ENCODE results near the gene PCGF1. TPM values are rescaled to one million over a fixed set of nuclear protein-coding genes. Genes with fewer than 3 reads are reported as not detected.
A peak's percentile ranks its signal among the peaks of the same experiment; 100 is the strongest.

The PCGF1 gene
- total and polyA plus RNA-seq, 9 of the 15 experiments (the other 6 are each of a cell fraction or from before 2014, with no cell fraction given) = 20.3 to 45.7 (median 29.3) TPM

- no peak for TF ChIP-seq ZNF407 (IDR thresholded peaks at IDR 0.05; ENCODE audit: low read depth)
- no peak for TF ChIP-seq ZNF280A (IDR thresholded peaks at IDR 0.05; ENCODE audit: low read depth, partially characterized antibody)
- no peak for TF ChIP-seq ZNF124 (CRISPR knock-in tag; IDR thresholded peaks at IDR 0.05)
- no peak for TF ChIP-seq TFAM (CRISPR knock-in tag; conservative IDR thresholded peaks at IDR 0.05)
- 0 out of 2 replicates have a peak, but pooled peaks have one; percentile 19 for TF ChIP-seq ZBTB1 (CRISPR knock-in tag; IDR thresholded peaks at IDR 0.05; ENCODE audit: borderline replicate concordance, low read depth)
- TF ChIP-seq MCM2 (IDR thresholded peaks at IDR 0.05; ENCODE audit: low read depth) = no peak
- TF ChIP-seq ZNF766 (CRISPR knock-in tag; conservative IDR thresholded peaks at IDR 0.05) = no peak; the same call in 1 of the 2 replicates
- TF ChIP-seq XRCC5 (IDR thresholded peaks at IDR 0.05; ENCODE audit: low read depth, low read length) = no peak; the same call in 1 of the 2 replicates
- no peak for TF ChIP-seq NCOA2 (IDR thresholded peaks at IDR 0.05; ENCODE audit: partially characterized antibody in 2 of 2)
- TF ChIP-seq ZNF12 (CRISPR knock-in tag; IDR thresholded peaks at IDR 0.05) = peak; percentile 53; the same call in 1 of the 2 replicates
- TF ChIP-seq XRCC3 (IDR thresholded peaks at IDR 0.05) = no peak
- TF ChIP-seq POLR2H (tag; IDR thresholded peaks at IDR 0.05; ENCODE audit: low read depth) = peak; percentile 95
- no peak for TF ChIP-seq ZNF717 (CRISPR knock-in tag; IDR thresholded peaks at IDR 0.05)
- TF ChIP-seq ZC3H11A (IDR thresholded peaks at IDR 0.05; ENCODE audit: low read depth, low read length) = no peak
- TF ChIP-seq RBM22 (IDR thresholded peaks at IDR 0.05; ENCODE audit: low read depth, low read length, poor library complexity, severe bottlenecking) = peak; percentile 76
- TF ChIP-seq ZNF239 (CRISPR knock-in tag; IDR thresholded peaks at IDR 0.05) = no peak
These were observed 35.2 kb downstream of the PCGF1 start, which contains the start of gene MRPL53 (continued) for GRCh38 chr2:74472086-74472944.

Data from K562 (cell line).